Measurements from ENCODE around the gene NCOR2. TPM values are rescaled to one million over a fixed set of nuclear protein-coding genes. Genes with fewer than 3 reads are reported as not detected.

Gene NCOR2
- total and polyA plus RNA-seq, 2 of the 8 experiments (the other 6 are each of a cell fraction or from before 2014, with no cell fraction given) = 14.8 to 275 TPM

- ChIA-PET CTCF (ENCODE audit: partially characterized antibody) (interaction anchor here (0.7 to 1.9 kb wide), 5 partner anchors 9 to 230 kb away, joined by 3 to 6 read pairs (median 3); no protein-coding TSS in a partner anchor), POLR2A (ENCODE audit: partially characterized antibody) (interaction anchor here (0.6 to 1.3 kb wide), 3 partner anchors 11 to 241 kb away, joined by 3 to 4 read pairs (median 3); no protein-coding TSS in a partner anchor)
- Histone ChIP-seq H2BK20ac (ENCODE audit: low read length) (no peak overlapping the region), H4K20me1 (replicated peaks in 1 of 2; ENCODE audit: control insufficient read depth in 1 of 2, insufficient read depth in 2 of 2, low read length in 2 of 2) (peaks cover 37 to 39% of the 10 kb centered on the region in 2 experiments), H4K91ac (replicated peaks; ENCODE audit: insufficient read length, low read length) (no peak overlapping the region), H3K4me1 (replicated peaks in 1 of 4; ENCODE audit: control insufficient read depth in 3 of 4, insufficient read depth in 4 of 4, low read length in 3 of 4) (peaks cover 6 to 21% (median 12%) of the 10 kb centered on the region in 4 experiments; a peak in 6 of 7 replicates), H3K4me3 (ENCODE audit: extremely low read depth in 1 of 4, insufficient read depth in 2 of 4, low read depth in 3 of 4, low read length in 4 of 4) (no peak overlapping the region), H2BK120ac (replicated peaks; ENCODE audit: low read depth, low read length) (no peak overlapping the region), H3K27ac (ENCODE audit: low read depth, low read length) (no peak overlapping the region), H2AFZ (ENCODE audit: low read length) (no peak overlapping the region), H4K5ac (ENCODE audit: insufficient read length, low read depth, low read length) (no peak overlapping the region), H3K23ac (ENCODE audit: insufficient read length) (no peak overlapping the region), H3K4me2 (ENCODE audit: insufficient read depth in 1 of 2, low read depth in 2 of 2, low read length in 2 of 2) (no peak overlapping the region), H2BK15ac (ENCODE audit: low read length) (no peak overlapping the region), H3K36me3 (ENCODE audit: control insufficient read depth in 2 of 4, insufficient read depth in 4 of 4, low read length in 3 of 4) (peaks cover 0 to 9% (median 0%) of the 10 kb centered on the region in 4 experiments; a peak in 2 of 8 replicates), H3K14ac (ENCODE audit: insufficient read length) (no peak overlapping the region), H3K23me2 (ENCODE audit: low read depth, low read length) (no peaks in the 10 kb centered on the region; the same call in 1 of the 2 replicates), H3K9me3 (ENCODE audit: insufficient read depth in 2 of 2, low read depth in 1 of 2, low read length in 1 of 2) (no peaks in the 10 kb centered on the region), H2BK5ac (ENCODE audit: low read depth, low read length) (no peak overlapping the region; the same call in 1 of the 2 replicates), H4K8ac (ENCODE audit: extremely low read depth, insufficient read depth, low read length) (no peak overlapping the region; the same call in 1 of the 2 replicates), H3K18ac (ENCODE audit: extremely low read depth, low read length) (no peak overlapping the region), H3K27me3 (replicated peaks in 1 of 4; ENCODE audit: control insufficient read depth in 3 of 4, extremely low read depth in 1 of 4, insufficient read depth in 3 of 4, low read length in 3 of 4) (no peaks in the 10 kb centered on the region), H2BK12ac (ENCODE audit: low read depth, low read length) (no peak overlapping the region), H3K9ac (replicated peaks in 1 of 4; ENCODE audit: extremely low read depth in 1 of 4, low read depth in 3 of 4, low read length in 3 of 4) (no peak overlapping the region), H3K4ac (replicated peaks; ENCODE audit: insufficient read length, low read depth, low read length) (no peak overlapping the region), H3K79me2 (ENCODE audit: control insufficient read depth in 1 of 2, insufficient read depth in 2 of 2, low read length in 2 of 2) (peaks cover 14 to 97% of the 10 kb centered on the region in 2 experiments), H2AK5ac (ENCODE audit: low read depth, low read length) (0 out of 2 replicates have a peak overlapping the region, but pooled peaks have one; percentile 19), H3K79me1 (ENCODE audit: low read depth, low read length) (peaks cover 18% of the 10 kb centered on the region), H3K56ac (replicated peaks; ENCODE audit: insufficient read length, low read depth, low read length) (no peak overlapping the region)
- DNase-seq (ENCODE audit: low read depth in 1 of 2, low spot score in 2 of 2) (no peak), FAIRE-seq (no peak)
- WGBS, 2 experiments (ENCODE audit: extremely low coverage in 1 of 2, insufficient coverage in 1 of 2, insufficient read length in 1 of 2, insufficient replicate concordance in 2 of 2, low coverage in 1 of 2, low lambda C conversion rate in 2 of 2, missing lambda C conversion rate in 1 of 2) = 96% methylated on average over 14 of the region's 14 CpGs; no CpG with 5 or more reads in 1 of the 2 experiments
- TF ChIP-seq ZNF274 (IDR thresholded peaks at IDR 0.05; ENCODE audit: borderline replicate concordance, extremely low read depth, low read length) (no peak), KDM5A (IDR thresholded peaks at IDR 0.05; ENCODE audit: low read length) (no peak), EZH2 (IDR thresholded peaks at IDR 0.05; ENCODE audit: low read depth, low read length, severe bottlenecking) (no peak), SP4 (IDR thresholded peaks at IDR 0.05; ENCODE audit: low read length) (no peak), EP300 (IDR thresholded peaks at IDR 0.05; ENCODE audit: borderline replicate concordance in 1 of 2, low read depth in 2 of 2, low read length in 2 of 2) (no peak), YY1 (IDR thresholded peaks at IDR 0.05; ENCODE audit: low read depth, low read length) (no peak), FOSL1 (IDR thresholded peaks at IDR 0.05; ENCODE audit: insufficient read depth, low read depth, low read length) (no peak), KDM1A (IDR thresholded peaks at IDR 0.05; ENCODE audit: borderline replicate concordance, low read length) (no peak), CTBP2 (IDR thresholded peaks at IDR 0.05; ENCODE audit: borderline replicate concordance, insufficient read depth, insufficient read length, low read length) (no peak), HDAC6 (IDR thresholded peaks at IDR 0.05; ENCODE audit: low read depth, low read length) (no peak), TEAD4 (IDR thresholded peaks at IDR 0.05; ENCODE audit: low read depth, low read length) (no peak), POLR2A (IDR thresholded peaks at IDR 0.05; ENCODE audit: control extremely low read depth in 1 of 2, low read depth in 2 of 2, low read length in 2 of 2) (no peak), GTF2F1 (IDR thresholded peaks at IDR 0.05; ENCODE audit: borderline replicate concordance, low read depth, low read length) (no peak), RXRA (IDR thresholded peaks at IDR 0.05; ENCODE audit: insufficient read depth, low read depth, low read length) (no peak)
Observed at GRCh38 chr12:124520265-124520701, 47.1 kb downstream of the NCOR2 start.

Measured in H1 (cell line).